GM20431 (cell line): ENCODE measurements around the gene SUN2.

Experiments used
- in situ Hi-C: fragments of 300-500 bp; cut with MseI, MboI; formaldehyde crosslinking; loops from one replicate; pipeline ENCODE4 v1.15.0; 2020; ENCODE audit warnings: low sequenced_read_pairs; ENCODE audit not compliant: unreplicated experiment

SUN2 gene

GRCh38 chr22:38782402-38783094 lies 26.8 kb upstream of the SUN2 start:
- in situ Hi-C loops: no loop called here

DNA sequence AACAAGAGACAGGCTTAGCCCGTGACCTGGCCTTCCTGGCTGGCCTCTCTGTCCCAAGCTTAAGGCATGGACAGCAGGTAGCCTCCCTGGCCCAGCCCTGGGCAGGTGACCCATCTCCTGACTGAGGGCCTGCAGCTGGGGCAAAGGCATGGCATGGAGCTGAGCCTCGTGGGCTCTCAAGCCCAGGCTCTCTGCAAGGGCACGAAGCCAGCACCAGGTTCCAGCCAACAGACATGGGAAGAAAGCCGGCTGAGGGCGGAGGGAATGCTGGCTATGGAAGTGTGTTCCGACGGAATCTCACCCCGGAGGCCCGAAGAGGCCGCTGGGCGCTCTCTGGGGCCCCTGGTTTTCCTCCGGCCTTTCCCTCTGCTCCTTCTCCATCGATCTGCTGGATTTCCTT lies 25.2 kb upstream of the SUN2 start:
- in situ Hi-C loops: no loop called here

DNA sequence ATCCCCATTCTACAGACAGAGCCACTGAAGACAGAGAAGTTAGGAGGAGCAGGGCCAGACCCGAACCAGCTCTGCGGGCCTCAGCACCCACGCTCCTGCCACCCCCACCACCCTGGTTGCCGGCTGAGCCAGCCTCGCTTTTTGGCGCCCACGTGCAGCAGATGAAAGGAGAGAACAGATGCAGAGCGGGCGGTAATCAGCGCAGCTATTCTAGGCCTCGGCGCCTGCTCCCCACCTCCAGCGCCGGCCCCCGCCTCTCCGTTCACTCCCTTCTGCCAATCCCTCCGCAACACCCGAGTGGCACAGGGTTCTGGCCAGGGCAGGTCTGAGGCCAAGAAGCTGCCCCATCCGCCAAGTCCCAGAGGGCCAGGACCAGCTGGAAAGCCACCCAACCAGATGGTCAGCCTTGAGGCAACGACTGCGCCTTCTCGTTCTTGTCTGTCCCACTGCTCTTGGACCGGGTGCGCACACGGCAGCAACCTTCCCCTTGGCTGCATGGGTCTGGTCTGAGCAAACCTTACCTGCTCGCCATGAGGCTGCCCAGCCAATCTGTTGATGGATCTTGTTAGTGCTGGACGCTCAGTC lies 21.4 kb upstream of the SUN2 start:
- in situ Hi-C loops: no loop called here

DNA sequence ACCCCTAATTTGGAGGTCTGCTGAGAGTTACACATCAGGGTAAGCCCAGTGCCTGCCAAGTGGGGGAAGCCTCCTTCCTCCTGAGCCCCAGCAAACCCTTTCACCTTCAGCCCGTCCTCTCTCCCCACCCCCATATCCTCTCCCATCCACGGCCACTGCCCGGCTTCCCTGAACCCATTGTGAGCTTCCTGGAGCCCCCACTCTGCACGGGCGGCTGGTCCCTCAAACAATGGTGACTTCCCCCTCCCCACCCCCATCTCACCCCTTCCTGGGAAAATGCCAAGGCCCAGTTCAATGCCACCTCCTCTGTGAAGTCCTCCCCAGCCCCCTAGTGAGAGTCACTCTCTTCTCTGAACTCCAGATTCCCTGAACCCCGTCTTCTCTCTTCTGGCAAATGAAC lies 20.3 kb upstream of the SUN2 start:
- in situ Hi-C loops: no loop called here

DNA sequence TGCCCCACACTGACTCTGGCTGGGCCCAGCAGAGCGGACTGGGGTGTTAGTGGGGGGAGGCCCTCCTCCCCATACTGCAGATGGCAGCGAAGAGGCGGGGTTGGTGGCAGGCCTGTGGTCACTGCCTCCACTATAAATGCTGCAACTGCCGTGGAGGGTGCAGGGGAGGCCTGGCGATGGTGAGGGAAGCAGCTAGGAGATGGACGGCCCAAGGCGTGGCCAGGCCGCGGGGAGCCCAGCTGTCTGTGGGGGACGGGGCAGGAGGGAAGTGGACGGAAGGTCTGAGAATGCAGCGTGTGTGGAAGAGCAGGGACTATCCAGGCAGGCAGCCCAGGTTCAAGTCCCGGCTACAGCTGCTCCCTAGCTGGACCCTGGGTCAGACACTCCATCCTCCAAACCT lies 19.9 kb upstream of the SUN2 start:
- in situ Hi-C loops: no loop called here

DNA sequence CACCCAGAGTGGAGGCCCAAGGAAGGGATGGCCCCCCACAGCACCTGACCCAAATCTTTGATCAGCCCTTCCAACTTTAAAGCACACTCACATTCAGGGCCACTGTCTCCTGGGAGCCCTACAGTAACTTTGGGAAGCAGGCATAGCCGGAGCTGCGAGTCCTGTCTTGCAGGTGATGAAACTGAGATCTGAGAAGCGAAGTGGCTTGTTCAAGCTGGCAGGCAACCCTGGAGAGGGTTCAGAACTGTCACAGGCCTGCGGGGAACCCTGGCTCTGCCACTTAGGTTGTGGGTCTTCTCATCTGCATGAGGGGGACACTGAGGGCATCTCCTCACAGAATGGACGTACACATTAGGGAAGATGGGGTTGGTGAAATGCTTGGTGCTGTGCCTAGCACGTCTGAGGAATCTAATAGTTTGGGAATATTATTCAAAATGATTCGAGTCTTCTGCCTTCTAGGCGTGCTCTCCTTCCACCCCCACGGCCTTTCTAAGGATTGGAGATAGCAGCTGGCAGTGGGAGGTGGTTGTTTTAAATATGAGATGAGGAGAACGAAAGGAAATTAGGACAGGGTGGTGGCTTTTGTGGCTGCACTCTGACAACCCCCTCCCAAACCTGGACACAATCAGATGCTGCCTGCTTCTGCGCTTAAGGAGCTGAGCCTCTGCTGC lies 18.8 kb upstream of the SUN2 start:
- in situ Hi-C loops: no loop called here

- in situ Hi-C loops: no loop called here
Measured at GRCh38 chr22:38773363-38773946, 17.7 kb upstream of the SUN2 start.

GRCh38 chr22:38772623-38772873 lies 16.8 kb upstream of the SUN2 start:
- in situ Hi-C loops: no loop called here

DNA sequence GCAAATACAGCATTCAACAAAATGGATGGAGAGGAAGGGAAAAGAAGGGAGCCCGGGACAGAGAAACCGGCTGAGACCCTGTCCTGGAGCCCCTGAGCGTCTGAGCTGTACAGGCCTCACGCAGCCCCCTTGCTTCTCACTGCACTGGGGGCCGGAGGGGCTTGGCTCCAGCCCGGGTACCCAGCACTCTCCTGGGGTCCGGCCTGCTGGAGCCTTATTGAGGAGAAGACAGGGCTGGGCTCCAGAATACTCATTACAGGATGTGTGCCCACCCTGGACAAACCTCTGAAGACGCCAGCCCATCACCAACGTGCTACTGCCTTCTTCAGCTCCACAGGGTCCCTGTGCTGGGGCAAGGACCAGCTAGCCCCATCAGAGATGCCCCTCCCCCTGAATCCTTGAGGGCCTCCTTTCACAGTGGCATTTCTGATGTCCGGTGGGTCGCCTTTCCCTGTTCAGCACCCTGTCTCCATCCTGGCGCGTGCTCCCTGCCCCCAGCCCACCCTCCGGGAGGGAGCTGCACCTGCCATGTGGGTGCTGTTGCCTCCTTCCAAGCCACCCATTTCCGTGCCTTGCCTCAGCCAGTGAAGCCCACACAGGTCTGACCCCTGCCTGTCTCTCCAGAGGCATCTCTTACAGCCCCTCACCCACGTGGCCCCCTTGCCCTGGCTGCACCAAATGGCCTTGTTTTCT lies 14.6 kb upstream of the SUN2 start:
- in situ Hi-C loops: no loop called here

DNA sequence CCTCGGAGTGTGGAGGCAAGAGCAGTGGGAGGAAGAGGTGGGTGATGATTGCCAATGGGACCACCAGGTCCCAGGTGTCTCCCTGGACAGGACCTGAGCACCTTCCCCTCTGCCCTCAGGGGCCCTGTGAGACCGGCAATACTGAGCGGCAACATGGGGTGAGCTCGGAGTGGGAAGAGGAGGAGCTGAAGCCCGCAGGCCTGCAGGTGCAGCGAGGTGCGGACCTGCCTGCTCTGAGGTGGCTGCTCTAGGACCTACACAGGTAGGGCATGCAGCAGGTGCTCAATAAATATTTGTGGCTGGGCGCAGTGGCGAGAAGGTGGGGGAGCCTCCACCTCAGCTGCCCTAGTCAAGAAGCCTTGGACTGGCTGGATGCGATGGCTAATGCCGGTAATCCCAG lies 12.2 kb upstream of the SUN2 start:
- in situ Hi-C loops: no loop called here

DNA sequence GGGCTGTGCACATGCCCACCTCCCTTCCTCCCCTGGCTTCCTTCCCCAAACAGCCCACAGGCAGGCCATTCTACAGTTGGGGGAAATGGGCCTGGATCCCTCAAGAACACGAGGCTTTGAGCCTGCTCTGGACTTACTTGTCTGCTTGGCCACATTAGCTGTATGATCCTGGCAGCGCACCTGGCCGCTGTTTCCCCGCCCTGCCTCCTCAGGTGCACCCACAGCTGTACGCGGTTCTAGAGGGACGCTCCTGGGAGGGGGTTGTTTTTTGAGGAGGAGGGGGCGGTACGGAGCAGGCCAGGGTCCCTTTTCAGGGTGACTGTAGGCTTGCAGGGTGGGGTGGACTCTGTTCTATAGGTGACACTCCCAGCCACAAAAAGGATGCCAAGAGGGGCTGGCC lies 11.5 kb upstream of the SUN2 start:
- in situ Hi-C loops: no loop called here

GRCh38 chr22:38766076-38766777 lies 10.4 kb upstream of the SUN2 start:
- in situ Hi-C loops: no loop called here

DNA sequence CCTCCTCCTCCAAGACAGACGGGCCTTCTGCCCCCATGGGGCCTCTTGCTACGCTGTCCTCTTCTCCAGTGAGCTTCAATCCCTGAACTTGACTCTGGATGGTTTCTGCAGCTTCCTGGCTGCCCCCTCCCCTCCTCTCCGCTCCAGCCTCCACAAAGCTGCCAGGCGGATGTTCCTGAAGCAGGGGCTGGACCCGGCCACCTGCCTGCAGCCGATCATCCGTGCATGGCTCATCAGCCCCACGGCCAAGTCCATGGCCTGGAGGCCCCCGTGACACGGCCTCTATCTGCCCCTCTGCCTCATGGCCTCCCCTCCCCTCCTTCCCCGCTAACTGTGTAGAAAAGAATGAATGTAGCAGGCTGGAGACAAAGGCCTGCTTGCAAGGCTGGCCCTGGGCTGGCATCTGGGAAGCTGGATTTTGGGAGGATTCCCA lies 6.8 kb upstream of the SUN2 start:
- in situ Hi-C loops: no loop called here

- in situ Hi-C loops: no loop called here
Measured at GRCh38 chr22:38761202-38762162, 5.7 kb upstream of the SUN2 start.

DNA sequence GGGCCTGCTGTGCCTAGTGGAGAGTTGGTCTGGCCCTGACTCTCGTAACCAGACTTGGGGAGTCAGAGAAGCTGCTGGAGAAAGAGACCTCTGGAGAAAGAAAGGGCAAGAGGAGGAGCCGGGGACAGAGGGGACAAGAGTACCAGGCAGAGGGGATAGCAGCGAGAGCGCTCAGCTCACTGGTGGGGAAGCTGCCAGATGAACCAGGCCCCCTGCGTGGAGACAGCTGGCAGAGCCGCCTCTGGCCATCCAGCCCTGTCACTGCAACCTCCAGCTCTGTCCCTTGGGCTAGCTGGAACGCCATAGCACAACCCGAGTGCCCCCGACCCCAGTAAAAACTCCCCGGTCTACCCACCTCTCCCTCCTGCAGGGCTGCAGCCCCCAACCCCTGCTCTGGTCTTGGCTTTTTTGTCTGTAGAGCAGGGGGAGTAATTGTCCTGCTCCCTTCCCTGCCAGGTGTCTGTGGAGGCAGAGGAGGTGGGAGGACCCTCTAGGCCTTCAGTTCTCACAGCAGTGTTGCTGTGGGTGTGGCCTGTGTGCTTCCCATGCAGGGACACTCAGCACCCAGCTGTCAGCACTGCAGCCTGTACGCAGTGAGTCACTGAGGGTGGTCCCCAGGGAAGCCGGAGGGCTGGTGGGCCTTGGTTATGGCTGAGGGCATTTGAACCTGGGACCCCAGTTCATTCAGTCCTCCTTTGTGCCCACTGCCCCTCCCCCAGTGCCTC lies 4.8 kb upstream of the SUN2 start:
- in situ Hi-C loops: no loop called here

DNA sequence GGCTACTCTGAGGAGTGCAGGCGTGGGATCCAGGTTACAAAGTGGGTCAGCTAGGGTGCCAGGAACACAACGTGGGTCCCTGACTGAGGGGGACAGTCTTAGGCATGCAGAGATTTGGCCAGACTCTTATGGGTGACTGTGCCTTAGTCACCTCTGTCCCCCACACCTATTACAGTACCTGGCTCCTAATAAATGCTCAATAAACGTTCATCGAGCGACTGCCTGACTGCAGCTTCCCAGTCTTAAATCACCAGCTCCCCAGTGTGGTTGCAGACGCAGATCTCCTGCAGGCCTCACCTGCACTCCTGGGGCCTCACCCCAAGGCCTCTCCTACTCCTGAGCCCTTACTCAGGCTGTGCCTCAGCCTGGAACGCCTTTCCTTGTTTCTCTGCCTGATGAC lies 3.2 kb upstream of the SUN2 start:
- in situ Hi-C loops: no loop called here

- in situ Hi-C loops: no loop called here
Measured at GRCh38 chr22:38758276-38758945, 2.6 kb upstream of the SUN2 start.

DNA sequence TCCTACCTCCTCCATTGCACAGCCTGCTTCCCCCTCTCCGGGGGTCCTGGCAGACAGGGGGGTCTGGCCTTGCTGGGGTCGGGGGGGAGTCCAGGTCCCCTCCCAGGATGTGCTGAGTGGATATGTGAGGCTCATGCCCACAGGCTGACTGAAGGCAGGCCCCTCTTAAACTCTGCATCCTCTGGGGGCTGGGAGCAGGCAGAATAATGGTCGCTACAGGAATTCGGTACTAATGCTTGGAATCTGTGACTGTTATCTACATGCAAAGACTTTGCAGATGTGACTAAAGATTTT lies 1.6 kb upstream of the SUN2 start:
- in situ Hi-C loops: no loop called here
